Activated CD4-positive, alpha-beta memory T cell treated with anti-CD3 and anti-CD28 coated beads, Interleukin-2, amount 10 ng/mL, durations not matched to agents 7 days and 5 days (primary cell): Measurements from ENCODE around the gene GPR18. TPM values are rescaled to one million over a fixed set of nuclear protein-coding genes. Genes with fewer than 3 reads are reported as not detected.

Experiments
- CTCF ChIA-PET: fragments of 350-600 bp; sonication (Branson Sonifier 250); formaldehyde crosslinking; loops from one replicate; lab custom pipeline; 2021; ENCODE audit warnings: antibody characterized with exemption, inconsistent platforms; lab: Charles Lee
- POLR2A ChIA-PET: fragments of 350-600 bp; sonication (Branson Sonifier 250); formaldehyde crosslinking; loops from one replicate; lab custom pipeline; 2021; ENCODE audit warnings: antibody characterized with exemption; lab: Charles Lee
- DNase-seq: peaks from one replicate; pipeline ENCODE4 v3.0.0-alpha.2; 2020
- H3K27ac Mint-ChIP-seq: one replicate; pipeline ENCODE4 v1.8.0; 2021; ENCODE audit warnings: mild to moderate bottlenecking, mixed read lengths
- H3K27me3 Mint-ChIP-seq: one replicate; pipeline ENCODE4 v1.8.0; 2021; ENCODE audit warnings: mixed read lengths
- H3K36me3 Mint-ChIP-seq: one replicate; pipeline ENCODE4 v1.8.0; 2021; ENCODE audit warnings: low read depth, mixed read lengths
- H3K4me1 Mint-ChIP-seq: one replicate; pipeline ENCODE4 v1.8.0; 2021; ENCODE audit warnings: mixed read lengths
- H3K4me3 Mint-ChIP-seq: one replicate; pipeline ENCODE4 v1.8.0; 2021; ENCODE audit warnings: mild to moderate bottlenecking, mixed read lengths
- H3K9me3 Mint-ChIP-seq: one replicate; pipeline ENCODE4 v1.8.0; 2021; ENCODE audit warnings: mixed read lengths
- total RNA-seq, 2 experiments: library from RNA; stranded (reverse); gene quantifications; one replicate each; pipeline ENCODE4 v1.2.3, GENCODE V29; 2021

The GPR18 gene
- total RNA-seq, 2 experiments from 2014 or later = 10.3 to 10.4 TPM

GRCh38 chr13:99227909-99228688 lies 30.1 kb downstream of the GPR18 start:
- Mint-ChIP-seq H3K27me3 (no peaks in the 10 kb centered on the region), H3K4me3 (no peak overlapping the region), H3K36me3 (peaks cover 30% of the 10 kb centered on the region), H3K27ac (peak overlapping the region; percentile 75), H3K9me3 (peaks cover 2% of the 10 kb centered on the region), H3K4me1 (peaks cover 67% of the 10 kb centered on the region)
- no peak for DNase-seq
- ChIA-PET CTCF (interaction anchor here (0.7 to 0.9 kb wide), 2 partner anchors 10 to 86 kb away, joined by 3 to 4 read pairs; no protein-coding TSS in a partner anchor), POLR2A (interaction anchor here (1.0 to 1.7 kb wide), 5 partner anchors 9 to 30 kb away, joined by 3 to 8 read pairs (median 5); partner anchors contain the start of genes GPR18 and UBAC2)

DNA sequence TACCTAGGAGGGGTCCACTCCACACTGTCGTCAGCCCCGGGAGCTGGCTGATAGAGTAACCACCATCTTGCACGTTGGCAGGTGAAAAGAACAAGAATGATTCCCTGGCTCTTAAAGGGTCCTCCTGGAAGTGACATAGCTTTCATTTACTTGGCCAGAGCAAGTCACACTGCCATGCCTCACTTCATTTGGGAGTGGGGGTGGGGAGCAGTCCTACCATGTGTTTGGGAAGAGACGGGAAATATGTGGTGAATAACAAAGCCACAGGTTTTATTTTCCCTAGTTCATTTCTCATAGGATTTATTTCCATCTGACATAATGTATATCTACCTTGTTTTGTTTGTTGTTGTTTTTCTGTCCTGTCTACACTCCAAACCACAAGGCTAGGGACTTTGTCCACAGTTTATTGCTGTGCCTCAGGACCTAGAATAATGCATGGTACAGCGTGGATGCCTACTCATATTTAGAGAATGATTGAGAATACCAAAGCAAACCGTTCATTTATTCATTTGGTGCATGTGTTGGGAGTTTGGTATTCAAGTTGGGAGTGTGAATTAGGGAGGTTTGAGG lies 30.8 kb downstream of the GPR18 start:
- Mint-ChIP-seq H3K9me3 (peaks cover 4% of the 10 kb centered on the region), H3K27me3 (no peaks in the 10 kb centered on the region), H3K36me3 (peaks cover 37% of the 10 kb centered on the region), H3K27ac (peak overlapping the region; percentile 21), H3K4me1 (peaks cover 72% of the 10 kb centered on the region), H3K4me3 (no peak overlapping the region)
- POLR2A ChIA-PET = interaction anchor here (1.0 to 1.7 kb wide), 5 partner anchors 9 to 31 kb away, joined by 3 to 8 read pairs (median 5); partner anchors contain the start of genes GPR18 and UBAC2
- DNase-seq = no peak
- CTCF ChIA-PET = interaction anchor here (0.9 kb wide), 1 partner anchor 9 kb away, joined by 3 read pairs; no protein-coding TSS in a partner anchor

- Mint-ChIP-seq H3K36me3 (peaks cover 41% of the 10 kb centered on the region), H3K27me3 (no peaks in the 10 kb centered on the region), H3K4me3 (no peak overlapping the region), H3K4me1 (peaks cover 76% of the 10 kb centered on the region), H3K9me3 (peaks cover 4% of the 10 kb centered on the region), H3K27ac (no peak overlapping the region)
- DNase-seq = no peak
- ChIA-PET POLR2A (interaction anchor here (1.7 kb wide), 1 partner anchor 29 kb away, joined by 7 read pairs; no protein-coding TSS in a partner anchor), CTCF (no interaction called here)
Measured at GRCh38 chr13:99226513-99226912, 31.7 kb downstream of the GPR18 start.

GRCh38 chr13:99225078-99225477 lies 33.1 kb downstream of the GPR18 start:
- Mint-ChIP-seq H3K9me3 (peaks cover 4% of the 10 kb centered on the region), H3K27ac (no peak overlapping the region), H3K4me1 (peaks cover 85% of the 10 kb centered on the region), H3K4me3 (no peak overlapping the region), H3K27me3 (no peaks in the 10 kb centered on the region), H3K36me3 (peaks cover 41% of the 10 kb centered on the region)
- CTCF ChIA-PET = no interaction called here
- POLR2A ChIA-PET = interaction anchor here (0.7 kb wide), 1 partner anchor 22 kb away, joined by 3 read pairs; no protein-coding TSS in a partner anchor
- no peak for DNase-seq

DNA sequence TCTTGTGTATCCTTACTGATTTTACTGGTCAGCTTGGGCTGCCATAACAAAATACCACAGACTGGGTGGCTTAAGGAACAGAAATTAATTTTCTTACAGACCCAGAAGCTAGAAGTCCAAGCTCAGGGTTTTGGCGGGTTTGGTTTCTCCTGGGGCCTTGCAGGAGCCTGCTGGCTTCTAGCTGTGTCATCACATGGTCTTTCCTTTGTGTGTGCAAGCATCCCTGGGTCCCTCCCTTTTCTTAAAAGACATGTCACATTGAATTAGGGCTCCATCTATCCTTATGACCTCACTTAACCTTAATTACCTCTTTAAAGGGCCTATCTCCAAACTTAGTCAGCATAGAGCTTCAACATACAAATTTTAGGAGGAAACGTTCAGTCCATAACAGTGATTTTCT lies 34.2 kb downstream of the GPR18 start:
- H3K27ac Mint-ChIP-seq = peak overlapping the region; percentile 39
- peaks cover 44% of the 10 kb centered on the region for H3K36me3 Mint-ChIP-seq
- ChIA-PET POLR2A (interaction anchor here (1.2 to 1.4 kb wide), 3 partner anchors 19 to 34 kb away, joined by 3 to 6 read pairs (median 5); partner anchors contain the start of genes GPR18 and UBAC2), CTCF (interaction anchor here (1.0 to 1.6 kb wide), 2 partner anchors 40 to 48 kb away, joined by 4 to 6 read pairs; no protein-coding TSS in a partner anchor)
- H3K4me1 Mint-ChIP-seq = peaks cover 85% of the 10 kb centered on the region
- no peak for DNase-seq
- H3K9me3 Mint-ChIP-seq = peaks cover 4% of the 10 kb centered on the region
- H3K27me3 Mint-ChIP-seq = no peaks in the 10 kb centered on the region
- no peak overlapping the region for H3K4me3 Mint-ChIP-seq

DNA sequence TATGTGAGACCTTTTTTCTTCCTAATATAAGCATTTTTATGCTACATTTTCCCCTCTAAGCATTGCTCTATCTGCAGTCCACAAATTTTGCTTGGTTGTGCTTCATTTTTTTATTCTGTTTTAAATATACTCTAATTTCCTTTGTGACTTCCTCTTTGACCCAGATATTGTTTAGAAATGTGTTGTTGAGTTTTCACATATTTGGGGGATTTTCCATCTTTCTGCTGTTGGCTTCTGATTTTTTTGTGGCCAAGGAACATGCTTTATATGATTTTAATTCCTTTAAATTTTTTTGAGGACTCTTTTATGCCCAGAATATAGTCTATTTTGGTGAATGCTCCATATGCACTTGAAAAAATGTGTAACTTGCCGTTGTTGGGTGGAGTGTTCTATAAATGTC lies 34.6 kb downstream of the GPR18 start:
- no peaks in the 10 kb centered on the region for H3K27me3 Mint-ChIP-seq
- POLR2A ChIA-PET = interaction anchor here (1.2 to 1.4 kb wide), 3 partner anchors 19 to 34 kb away, joined by 3 to 6 read pairs (median 5); partner anchors contain the start of genes GPR18 and UBAC2
- peak overlapping the region; percentile 39 for H3K27ac Mint-ChIP-seq
- peaks cover 4% of the 10 kb centered on the region for H3K9me3 Mint-ChIP-seq
- H3K4me1 Mint-ChIP-seq = peaks cover 85% of the 10 kb centered on the region
- no peak for DNase-seq
- peaks cover 44% of the 10 kb centered on the region for H3K36me3 Mint-ChIP-seq
- no peak overlapping the region for H3K4me3 Mint-ChIP-seq
- CTCF ChIA-PET = interaction anchor here (0.7 to 1.6 kb wide), 3 partner anchors 17 to 40 kb away, joined by 3 to 6 read pairs (median 4); no protein-coding TSS in a partner anchor

- POLR2A ChIA-PET = interaction anchor here (0.6 to 1.7 kb wide), 4 partner anchors 15 to 34 kb away, joined by 3 to 10 read pairs (median 4); partner anchors contain the start of gene UBAC2
- CTCF ChIA-PET = no interaction called here
- Mint-ChIP-seq H3K27ac (no peak overlapping the region), H3K9me3 (peaks cover 4% of the 10 kb centered on the region), H3K4me3 (no peak overlapping the region), H3K27me3 (no peaks in the 10 kb centered on the region), H3K36me3 (peaks cover 45% of the 10 kb centered on the region), H3K4me1 (peaks cover 87% of the 10 kb centered on the region)
- DNase-seq = no peak
Measured at GRCh38 chr13:99221567-99222239, 36.5 kb downstream of the GPR18 start.

DNA sequence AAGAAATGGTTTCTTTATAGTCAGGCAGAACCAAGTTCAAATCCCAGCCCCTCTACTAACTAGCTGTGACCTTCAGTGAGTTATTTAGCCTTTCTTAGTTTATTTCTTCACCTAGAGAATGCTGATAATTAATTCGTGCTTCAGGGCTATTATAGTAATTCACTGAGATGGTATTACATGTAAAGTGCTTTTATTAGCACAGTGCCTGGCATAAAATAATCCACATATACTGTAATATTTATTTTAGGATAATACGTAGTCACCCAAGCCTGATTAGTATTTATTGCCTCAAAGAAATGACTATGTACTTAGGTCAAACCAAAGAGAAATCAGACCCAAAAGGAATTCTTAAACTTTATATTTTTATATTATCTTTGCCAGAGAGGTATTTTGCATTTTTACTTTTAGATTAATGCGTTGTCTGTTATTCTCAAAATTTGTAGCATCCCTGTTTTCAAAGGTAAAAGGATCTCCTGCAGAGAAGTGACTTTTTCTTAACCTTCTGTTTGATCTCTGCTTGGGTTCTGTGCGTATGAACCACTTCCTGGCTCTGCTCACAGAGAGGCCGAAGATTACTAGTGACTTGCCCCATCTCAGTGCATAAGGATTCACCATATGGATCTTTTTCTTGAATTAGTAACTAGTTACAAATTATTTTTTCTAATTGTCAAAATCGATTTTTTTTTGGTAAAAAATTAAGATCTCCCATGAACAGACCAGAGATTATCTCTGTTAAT lies 37.8 kb downstream of the GPR18 start:
- H3K4me3 Mint-ChIP-seq = no peak overlapping the region
- CTCF ChIA-PET = interaction anchor here (1.9 kb wide), 1 partner anchor 20 kb away, joined by 11 read pairs; the partner anchor contains the start of gene UBAC2
- peaks cover 4% of the 10 kb centered on the region for H3K9me3 Mint-ChIP-seq
- peak overlapping the region; percentile 55 for H3K27ac Mint-ChIP-seq
- H3K27me3 Mint-ChIP-seq = no peaks in the 10 kb centered on the region
- POLR2A ChIA-PET = interaction anchor here (2.1 to 2.3 kb wide), 2 partner anchors 11 to 20 kb away, joined by 9 to 45 read pairs; partner anchors contain the start of gene UBAC2
- H3K36me3 Mint-ChIP-seq = peaks cover 36% of the 10 kb centered on the region
- H3K4me1 Mint-ChIP-seq = peaks cover 84% of the 10 kb centered on the region
- no peak for DNase-seq

DNA sequence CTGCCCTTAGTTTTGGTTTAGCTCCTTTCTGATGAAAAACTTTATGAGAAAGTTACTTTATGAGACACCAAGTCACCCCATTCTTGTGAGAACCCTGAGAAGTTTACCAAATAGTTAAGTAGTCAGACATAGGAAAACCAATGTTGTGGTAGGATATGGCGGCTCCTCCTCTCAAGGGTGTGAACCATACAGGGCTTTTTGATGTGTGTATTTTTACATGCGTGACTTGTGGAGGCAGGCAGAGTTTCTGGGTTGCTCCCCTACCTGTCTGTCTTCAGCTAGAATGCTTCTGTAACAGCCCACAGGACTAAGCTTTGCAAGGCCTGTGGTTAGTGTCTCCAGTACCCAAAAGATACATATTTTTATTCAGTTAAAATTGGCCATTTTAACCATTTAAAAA lies 39.2 kb downstream of the GPR18 start:
- Mint-ChIP-seq H3K27me3 (no peaks in the 10 kb centered on the region), H3K27ac (peak overlapping the region; percentile 73), H3K36me3 (peaks cover 38% of the 10 kb centered on the region), H3K4me3 (peak overlapping the region; percentile 20), H3K4me1 (peaks cover 87% of the 10 kb centered on the region), H3K9me3 (peaks cover 4% of the 10 kb centered on the region)
- ChIA-PET POLR2A (interaction anchor here (0.7 to 2.8 kb wide), 15 partner anchors 9 to 206 kb away, joined by 3 to 45 read pairs (median 4); partner anchors contain the start of genes GPR18 and UBAC2), CTCF (interaction anchor here (0.6 to 3.2 kb wide), 14 partner anchors 9 to 623 kb away, joined by 3 to 15 read pairs (median 4); partner anchors contain the start of genes GPR18 and UBAC2)
- DNase-seq = peak; percentile 72

DNA sequence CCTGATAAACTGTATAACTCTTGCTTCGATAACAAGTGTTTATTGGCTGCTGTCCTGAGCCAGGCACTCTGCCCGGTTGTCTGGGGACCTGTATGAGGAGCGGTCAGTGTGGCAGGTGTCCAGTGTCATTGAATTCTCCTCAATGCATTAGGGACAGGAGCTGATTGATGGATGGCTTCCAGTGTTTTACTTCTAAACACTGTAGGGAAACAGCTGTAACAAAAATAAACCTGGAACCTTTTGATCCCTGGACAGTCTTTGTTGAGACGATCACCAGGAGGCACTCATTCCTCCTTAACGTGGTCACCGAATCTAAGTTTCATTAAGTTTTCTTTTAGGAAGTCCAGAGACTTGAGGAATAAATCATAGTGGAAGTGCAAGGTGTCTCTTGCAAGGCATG lies 39.6 kb downstream of the GPR18 start:
- H3K9me3 Mint-ChIP-seq = peaks cover 4% of the 10 kb centered on the region
- H3K36me3 Mint-ChIP-seq = peaks cover 34% of the 10 kb centered on the region
- CTCF ChIA-PET = interaction anchor here (0.6 to 3.2 kb wide), 13 partner anchors 9 to 623 kb away, joined by 3 to 15 read pairs (median 4); partner anchors contain the start of genes GPR18 and UBAC2

GRCh38 chr13:99218126-99218525 lies 40.1 kb downstream of the GPR18 start:
- ChIA-PET CTCF (interaction anchor here (0.8 to 3.2 kb wide), 10 partner anchors 10 to 623 kb away, joined by 3 to 15 read pairs (median 4); partner anchors contain the start of genes GPR18 and UBAC2), POLR2A (interaction anchor here (0.8 to 2.8 kb wide), 13 partner anchors 10 to 207 kb away, joined by 3 to 45 read pairs (median 4); partner anchors contain the start of genes GPR18 and UBAC2)
- H3K27ac Mint-ChIP-seq = peak overlapping the region; percentile 73
- peaks cover 83% of the 10 kb centered on the region for H3K4me1 Mint-ChIP-seq
- H3K9me3 Mint-ChIP-seq = peaks cover 3% of the 10 kb centered on the region
- H3K27me3 Mint-ChIP-seq = no peaks in the 10 kb centered on the region
- H3K36me3 Mint-ChIP-seq = peaks cover 30% of the 10 kb centered on the region
- no peak overlapping the region for H3K4me3 Mint-ChIP-seq
- DNase-seq = no peak

More for the DNA sequence above, 39.6 kb downstream of the GPR18 start:
- DNase-seq = no peak
- no peaks in the 10 kb centered on the region for H3K27me3 Mint-ChIP-seq
- H3K4me3 Mint-ChIP-seq = peak overlapping the region; percentile 20
- peak overlapping the region; percentile 73 for H3K27ac Mint-ChIP-seq
- H3K4me1 Mint-ChIP-seq = peaks cover 86% of the 10 kb centered on the region
- POLR2A ChIA-PET = interaction anchor here (0.7 to 2.8 kb wide), 15 partner anchors 9 to 207 kb away, joined by 3 to 45 read pairs (median 4); partner anchors contain the start of genes GPR18 and UBAC2
